IPS-18c (cell line): ENCODE data around the gene DTD2.
"Not testable (repeated sequence)": the region's sequence is repeated elsewhere in the genome, so short reads cannot be mapped to it uniquely, and the experiment has no call there.

Experiments
- H3K4me3 ChIP-seq: 2 replicates; pipeline ENCODE4 v1.7.0; 2013; ENCODE audit warnings: low read depth, mild to moderate bottlenecking, low read length, moderate library complexity; ENCODE audit not compliant: insufficient read depth
- H3K9me3 ChIP-seq: one replicate; pipeline ENCODE4 v1.6.1; 2013; ENCODE audit warnings: mild to moderate bottlenecking, low read length, moderate library complexity; ENCODE audit not compliant: control insufficient read depth, insufficient read depth

The DTD2 gene

GRCh38 chr14:31449971-31450610 is 7.2 kb downstream of the DTD2 start:
- Histone ChIP-seq H3K4me3 (no peak overlapping the region), H3K9me3 (no peaks in the 10 kb centered on the region)

DNA sequence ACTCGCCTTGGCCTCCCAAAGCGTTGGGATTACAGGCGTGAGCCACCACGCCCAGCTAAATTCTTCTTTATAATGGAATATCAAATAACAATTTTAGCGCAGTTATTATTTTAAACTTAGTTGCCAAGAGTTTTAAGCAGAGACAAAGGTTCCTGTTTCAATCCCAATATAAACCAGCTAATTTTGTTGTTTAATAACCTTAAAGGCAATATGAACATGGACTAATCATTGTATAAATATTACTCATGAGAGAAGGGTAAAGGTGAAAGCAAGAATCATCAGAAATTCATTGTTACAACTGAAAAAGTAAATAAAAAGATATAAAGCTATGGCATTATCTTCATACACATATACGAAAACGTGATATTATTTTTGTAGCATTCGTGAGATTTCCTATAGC is 8.2 kb downstream of the DTD2 start:
- no peaks in the 10 kb centered on the region for H3K9me3 ChIP-seq
- H3K4me3 ChIP-seq = no peak overlapping the region

DNA sequence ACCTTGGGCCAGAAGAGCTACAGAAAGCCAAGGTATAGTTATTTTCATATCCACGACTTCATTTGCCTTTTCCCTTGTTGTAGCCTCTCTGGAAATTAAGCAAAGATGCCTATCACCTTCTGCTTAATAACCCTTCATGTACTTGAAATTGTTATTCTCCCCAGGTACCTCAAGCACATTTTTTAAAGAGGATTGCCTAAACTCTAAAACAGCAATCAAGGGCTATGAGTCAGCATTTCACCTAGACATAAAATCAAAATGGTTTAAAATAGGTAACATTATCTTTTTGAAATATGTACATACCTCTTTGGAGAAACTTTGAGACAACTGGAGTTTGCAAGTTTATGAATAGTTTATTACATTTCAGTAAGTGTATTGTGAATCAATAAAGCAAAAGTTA is 11.6 kb downstream of the DTD2 start:
- Histone ChIP-seq H3K9me3 (no peaks in the 10 kb centered on the region), H3K4me3 (no peak overlapping the region)

GRCh38 chr14:31442284-31442683 is 15.0 kb downstream of the DTD2 start:
- no peak overlapping the region for H3K4me3 ChIP-seq
- no peaks in the 10 kb centered on the region for H3K9me3 ChIP-seq

DNA sequence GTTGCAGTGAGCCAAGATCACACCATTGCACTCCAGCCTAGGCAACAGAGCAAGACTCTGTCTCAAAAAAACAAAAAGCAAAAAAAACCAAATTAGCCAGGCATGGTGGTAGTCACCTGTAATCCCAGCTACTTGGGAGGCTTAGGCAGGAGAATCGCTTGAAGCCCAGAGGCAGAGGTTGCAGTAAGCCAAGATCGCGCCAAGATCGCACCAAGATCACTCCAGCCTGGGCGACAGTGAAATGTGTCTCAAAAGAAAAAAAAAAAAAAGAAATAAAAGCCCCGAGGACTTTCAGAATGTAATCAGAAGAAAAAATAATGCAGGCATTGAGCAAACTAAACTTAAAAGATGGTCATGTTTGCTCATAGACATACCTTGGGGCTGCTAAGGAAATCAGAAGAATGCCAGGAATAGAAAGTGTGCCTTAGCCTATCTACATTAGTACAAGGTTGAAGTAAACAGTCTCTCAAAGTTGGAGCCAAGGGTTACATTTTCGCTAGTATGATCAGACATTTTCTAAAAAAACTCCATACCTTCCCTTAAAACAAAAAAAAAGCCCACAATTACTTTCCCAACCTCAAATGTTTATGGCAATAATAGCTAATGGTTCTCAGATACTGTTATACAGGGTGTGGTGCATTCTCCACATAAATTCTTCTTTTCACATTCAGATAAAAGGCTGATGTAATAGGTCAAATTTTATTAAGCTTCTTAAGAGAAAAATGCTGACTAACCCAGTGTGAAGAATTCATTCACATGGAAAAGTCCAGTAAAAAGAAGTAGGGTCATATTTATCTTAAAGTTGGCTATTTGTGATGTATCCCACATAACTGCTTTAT is 15.8 kb downstream of the DTD2 start:
- Histone ChIP-seq H3K4me3 (no peak overlapping the region), H3K9me3 (no peaks in the 10 kb centered on the region)

GRCh38 chr14:31440280-31440679 is 17.0 kb downstream of the DTD2 start:
- Histone ChIP-seq H3K9me3 (no peaks in the 10 kb centered on the region), H3K4me3 (no peak overlapping the region)

DNA sequence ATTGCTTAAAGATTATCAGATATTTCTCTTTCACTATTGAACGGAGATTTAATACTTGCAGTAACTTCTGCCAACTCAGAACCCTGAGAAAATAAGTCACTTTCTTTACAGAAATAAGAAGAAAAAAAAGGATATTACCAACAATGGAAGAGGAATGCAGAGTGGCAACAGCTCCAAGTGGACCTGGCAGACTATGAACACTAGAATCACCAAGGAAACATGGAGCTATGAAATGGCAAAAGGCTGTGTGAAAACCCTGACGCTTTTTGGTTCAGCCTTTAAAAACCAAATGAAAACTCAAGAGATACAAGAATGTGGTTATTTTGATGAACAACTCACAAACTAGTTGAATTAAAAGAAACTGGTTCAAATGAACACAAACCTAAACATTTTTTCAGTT is 17.7 kb downstream of the DTD2 start:
- H3K4me3 ChIP-seq = no peak overlapping the region

GRCh38 chr14:31437045-31437691 is 20.1 kb downstream of the DTD2 start:
- H3K4me3 ChIP-seq, H3K9me3 ChIP-seq: not testable (repeated sequence)

More for the DNA sequence above, 17.7 kb downstream of the DTD2 start:
- H3K9me3 ChIP-seq = no peaks in the 10 kb centered on the region

DNA sequence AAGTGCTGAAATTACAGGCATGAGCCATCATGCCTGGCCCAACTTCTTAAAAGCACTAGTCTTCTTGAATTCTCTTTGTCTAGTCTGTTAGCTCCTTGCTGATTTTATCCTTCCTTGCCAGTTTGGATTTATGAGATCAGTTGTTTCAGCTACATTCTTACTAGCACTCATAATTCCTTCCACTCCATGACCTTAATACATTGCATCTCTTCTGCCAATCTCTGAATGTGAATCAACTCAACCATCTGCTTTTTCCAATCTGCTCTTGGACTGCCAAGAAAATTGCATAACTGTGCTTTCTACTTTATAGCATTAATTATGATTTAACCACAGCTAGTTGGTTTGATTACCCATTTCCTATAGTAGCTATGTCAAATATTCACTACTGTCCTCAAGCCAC is 22.0 kb downstream of the DTD2 start:
- no peak overlapping the region for H3K4me3 ChIP-seq
- H3K9me3 ChIP-seq = no peaks in the 10 kb centered on the region

DNA sequence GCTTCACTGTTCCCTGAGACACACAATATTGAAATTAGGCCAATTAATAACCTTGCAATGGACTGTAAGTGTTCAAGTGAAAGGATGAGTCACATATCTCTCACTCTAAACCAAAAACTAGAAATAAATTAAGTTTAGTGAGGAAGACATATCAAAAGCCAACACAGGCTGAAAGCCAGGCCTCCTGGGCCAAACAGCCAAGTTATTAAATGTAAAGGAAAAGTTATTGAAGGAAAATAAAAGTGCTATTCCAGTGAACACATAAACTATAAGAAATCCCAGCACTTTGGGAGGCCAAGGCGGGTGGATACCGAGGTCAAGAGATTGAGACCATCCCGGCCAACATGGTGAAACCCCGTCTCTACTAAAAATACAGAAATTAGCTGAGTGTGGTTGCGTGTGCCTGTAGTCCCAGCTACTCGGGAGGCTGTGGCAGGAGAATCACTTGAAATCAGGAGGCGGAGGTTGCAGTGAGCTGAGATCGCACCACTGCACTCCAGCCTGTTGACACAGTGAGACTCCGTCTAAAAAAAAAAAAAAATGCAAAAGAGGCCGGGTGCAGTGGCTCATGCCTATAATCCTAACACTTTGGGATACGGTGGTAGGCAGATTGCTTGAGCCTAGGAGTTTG is 26.6 kb downstream of the DTD2 start:
- H3K9me3 ChIP-seq = no peaks in the 10 kb centered on the region
- no peak overlapping the region for H3K4me3 ChIP-seq

DNA sequence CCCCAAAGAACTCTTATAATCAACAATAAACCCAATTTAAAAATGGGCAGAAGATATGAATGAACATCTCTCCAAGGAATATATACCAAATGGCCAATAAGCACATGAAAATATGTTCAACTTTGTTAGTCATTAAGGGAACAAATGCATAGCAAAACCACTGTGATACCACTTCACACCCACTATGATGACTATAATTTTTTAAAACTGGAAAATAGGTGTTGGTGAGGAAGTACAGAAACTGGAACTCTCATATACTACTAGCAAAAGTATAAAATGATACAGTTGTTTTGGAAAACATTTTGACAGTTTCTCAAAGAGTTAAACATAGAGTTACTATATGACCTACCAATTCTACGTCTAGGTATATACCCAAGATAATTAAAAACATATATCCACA is 27.5 kb downstream of the DTD2 start:
- Histone ChIP-seq H3K4me3 (no peak overlapping the region), H3K9me3 (no peaks in the 10 kb centered on the region)

GRCh38 chr14:31428011-31428410 is 29.3 kb downstream of the DTD2 start:
- Histone ChIP-seq H3K9me3 (no peaks in the 10 kb centered on the region), H3K4me3 (no peak overlapping the region)

DNA sequence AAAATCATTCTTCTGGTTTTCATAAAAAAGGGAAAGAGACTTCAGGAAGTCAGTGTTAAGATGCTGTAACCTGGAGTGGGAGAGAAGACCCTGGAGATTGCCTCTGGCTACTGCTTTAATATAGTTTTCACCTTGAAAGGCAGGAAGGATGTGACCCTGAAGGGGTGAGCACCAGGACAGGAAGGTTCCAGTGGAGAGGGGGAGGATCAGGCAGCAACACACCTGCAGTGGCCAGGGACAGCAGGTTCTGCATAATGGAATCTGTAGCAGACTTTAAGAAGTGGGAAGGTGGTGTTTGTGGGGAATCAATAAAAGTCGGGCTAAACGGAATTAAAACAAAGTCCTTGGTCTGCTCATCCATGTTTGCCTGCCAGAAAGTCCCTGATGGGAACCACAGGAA is 30.6 kb downstream of the DTD2 start:
- Histone ChIP-seq H3K4me3 (no peak overlapping the region), H3K9me3 (no peaks in the 10 kb centered on the region)

- Histone ChIP-seq H3K4me3 (no peak overlapping the region), H3K9me3 (no peaks in the 10 kb centered on the region)
Measured at GRCh38 chr14:31425905-31426304, 31.4 kb downstream of the DTD2 start.

- H3K4me3 ChIP-seq = no peak overlapping the region
- H3K9me3 ChIP-seq = no peaks in the 10 kb centered on the region
Measured at GRCh38 chr14:31421200-31421599, 36.1 kb downstream of the DTD2 start.

GRCh38 chr14:31420319-31421111 is 36.8 kb downstream of the DTD2 start, which contains the start of gene HEATR5A:
TSS of gene HEATR5A (minus strand) at chr14:31420550. CDS start at chr14:31402975, 17,575 bp downstream.
- H3K9me3 ChIP-seq = no peaks in the 10 kb centered on the region
- peak within 1 kb of the TSS; percentile 83 for H3K4me3 ChIP-seq

DNA sequence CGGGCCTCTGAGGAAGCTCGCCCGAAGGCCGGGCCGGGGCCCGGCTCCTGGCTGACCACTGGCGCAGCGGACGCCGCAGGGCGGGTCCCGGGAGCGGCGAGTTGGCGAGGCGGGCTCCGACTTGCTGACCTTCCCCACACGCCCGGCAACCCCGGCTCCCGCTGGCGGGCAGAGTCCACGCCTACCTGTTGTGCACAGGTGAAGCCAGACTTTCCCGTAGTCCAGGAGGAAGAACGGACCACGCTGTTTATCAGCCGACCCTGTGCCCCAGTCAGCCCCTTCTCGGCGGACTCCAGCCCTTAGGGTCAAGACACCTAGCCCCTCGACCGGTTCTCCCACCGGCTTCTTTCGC is 37.4 kb downstream of the DTD2 start:
- Histone ChIP-seq H3K9me3 (no peaks in the 10 kb centered on the region), H3K4me3 (peak overlapping the region; percentile 83)
